Neural crest cell (in vitro differentiated cells): ENCODE data around the gene TM7SF3. TPM values are rescaled to one million over a fixed set of nuclear protein-coding genes. Genes with fewer than 3 reads are reported as not detected.
A peak's percentile ranks its signal among the peaks of the same experiment; 100 is the strongest.

Experiments
- DNase-seq: peaks from one replicate; pipeline ENCODE4 v3.0.0; 2021; ENCODE audit warnings: low read depth, mixed read lengths, low spot score
- H3K27ac Mint-ChIP-seq: one replicate; pipeline ENCODE4 v1.8.0; 2021; ENCODE audit warnings: mild to moderate bottlenecking, mixed read lengths; ENCODE audit not compliant: unreplicated experiment
- H3K27me3 Mint-ChIP-seq: 2 replicates; pipeline ENCODE4 v1.8.0; 2021; ENCODE audit warnings: low read depth, mild to moderate bottlenecking, mixed read lengths
- H3K36me3 Mint-ChIP-seq: 2 replicates; pipeline ENCODE4 v1.8.0; 2021; ENCODE audit warnings: low read depth, mild to moderate bottlenecking, mixed read lengths
- H3K4me1 Mint-ChIP-seq: 2 replicates; pipeline ENCODE4 v1.8.0; 2021; ENCODE audit warnings: mixed read lengths
- H3K4me3 Mint-ChIP-seq: one replicate; pipeline ENCODE4 v1.8.0; 2021; ENCODE audit warnings: mild to moderate bottlenecking, mixed read lengths
- H3K9me3 Mint-ChIP-seq: 2 replicates; pipeline ENCODE4 v1.8.0; 2021; ENCODE audit warnings: mixed read lengths
- CTCF ChIP-seq: fragments of 200-600 bp; sonication (generic); conservative IDR thresholded peaks from 2 replicates; pipeline ENCODE4 v1.5.0; 2021; ENCODE audit warnings: antibody characterized with exemption, mild to moderate bottlenecking
- total RNA-seq: library from RNA; stranded (reverse); gene quantifications from 2 replicates; pipeline ENCODE4 v1.2.1, GENCODE V29; 2021

The TM7SF3 gene
- total RNA-seq, 1 donor from 2014 or later = 55.7 TPM

GRCh38 chr12:26954027-26954426 lies 60.2 kb downstream of the TM7SF3 start:
- Mint-ChIP-seq H3K27me3 (no peaks in the 10 kb centered on the region), H3K9me3 (no peaks in the 10 kb centered on the region), H3K27ac (no peak overlapping the region), H3K36me3 (peaks cover 14% of the 10 kb centered on the region), H3K4me1 (peaks cover 5% of the 10 kb centered on the region), H3K4me3 (no peak overlapping the region)
- no peak for TF ChIP-seq CTCF
- DNase-seq = no peak

GRCh38 chr12:26953447-26953846 lies 60.7 kb downstream of the TM7SF3 start:
- peaks cover 5% of the 10 kb centered on the region for H3K4me1 Mint-ChIP-seq
- no peaks in the 10 kb centered on the region for H3K27me3 Mint-ChIP-seq
- H3K36me3 Mint-ChIP-seq = peaks cover 15% of the 10 kb centered on the region
- H3K27ac Mint-ChIP-seq = no peak overlapping the region
- peaks cover under 1% of the 10 kb centered on the region for H3K9me3 Mint-ChIP-seq
- H3K4me3 Mint-ChIP-seq = no peak overlapping the region
- no peak for DNase-seq
- no peak for TF ChIP-seq CTCF

GRCh38 chr12:26948309-26948708 lies 65.9 kb downstream of the TM7SF3 start:
- H3K27ac Mint-ChIP-seq = no peak overlapping the region
- H3K9me3 Mint-ChIP-seq = peaks cover 14% of the 10 kb centered on the region
- peaks cover 26% of the 10 kb centered on the region for H3K36me3 Mint-ChIP-seq
- H3K4me3 Mint-ChIP-seq = no peak overlapping the region
- H3K4me1 Mint-ChIP-seq = peaks cover 5% of the 10 kb centered on the region
- no peak for DNase-seq
- H3K27me3 Mint-ChIP-seq = no peaks in the 10 kb centered on the region
- no peak for TF ChIP-seq CTCF

- no peak overlapping the region for H3K27ac Mint-ChIP-seq
- no peaks in the 10 kb centered on the region for H3K27me3 Mint-ChIP-seq
- H3K4me3 Mint-ChIP-seq = peak overlapping the region; percentile 24
Measured at GRCh38 chr12:26941215-26941594, 73.0 kb downstream of the TM7SF3 start.

GRCh38 chr12:26940516-26941214 lies 73.5 kb downstream of the TM7SF3 start:
- peaks cover 3% of the 10 kb centered on the region for H3K9me3 Mint-ChIP-seq

More at GRCh38 chr12:26941215-26941594, 73.0 kb downstream of the TM7SF3 start:
- TF ChIP-seq CTCF = no peak
- DNase-seq = no peak
- Mint-ChIP-seq H3K4me1 (peaks cover 49% of the 10 kb centered on the region), H3K9me3 (peaks cover 7% of the 10 kb centered on the region), H3K36me3 (peaks cover 21% of the 10 kb centered on the region)

More at GRCh38 chr12:26940516-26941214, 73.5 kb downstream of the TM7SF3 start:
- Mint-ChIP-seq H3K4me1 (peaks cover 54% of the 10 kb centered on the region), H3K36me3 (peaks cover 16% of the 10 kb centered on the region), H3K4me3 (peak overlapping the region; percentile 99), H3K27ac (no peak overlapping the region), H3K27me3 (no peaks in the 10 kb centered on the region)
- DNase-seq = no peak
- no peak for TF ChIP-seq CTCF
